ENCODE data around the gene P2RY2. TPM values are rescaled to one million over a fixed set of nuclear protein-coding genes. Genes with fewer than 3 reads are reported as not detected.

P2RY2 gene
- total and polyA plus RNA-seq, 2 donors (not counting 1 experiment from before 2014, with no cell fraction given) = 0.12 to 0.37 TPM

GRCh38 chr11:73213196-73214143 lies 4.6 kb upstream of the P2RY2 start:
- no peak overlapping the region for H2AFZ ChIP-seq (ENCODE audit: insufficient read depth, low read depth, low read length, poor library complexity, severe bottlenecking)
- Mint-ChIP-seq H3K4me3 (no peak overlapping the region), H3K27me3 (peaks cover 6% of the 10 kb centered on the region), H3K9me3 (ENCODE audit: insufficient read depth) (no peaks in the 10 kb centered on the region), H3K4me1 (peaks cover 19% of the 10 kb centered on the region), H3K27ac (no peak overlapping the region)
- no peak overlapping the region for H3K4me3 ChIP-seq (ENCODE audit: control extremely low read depth in 1 of 5, extremely low read depth in 1 of 5, insufficient read depth in 1 of 5, low read depth in 2 of 5, low read length in 4 of 5)
- no peak for TF ChIP-seq CTCF (IDR thresholded peaks at IDR 0.05)
- TF ChIP-seq EZH2 (IDR thresholded peaks at IDR 0.05; ENCODE audit: borderline replicate concordance, insufficient read depth, low read depth, low read length, poor library complexity, severe bottlenecking) = no peak
- H3K79me2 ChIP-seq (ENCODE audit: control insufficient read depth, insufficient read depth, low read length) = no peaks in the 10 kb centered on the region
- POLR2A ChIA-PET = no interaction called here
- no peaks in the 10 kb centered on the region for H3K36me3 ChIP-seq (replicated peaks in 1 of 2; ENCODE audit: control extremely low read depth in 1 of 2, control insufficient read depth in 1 of 2, extremely low read depth in 1 of 2, insufficient read depth in 2 of 2, low read length in 1 of 2)
- no peaks in the 10 kb centered on the region for H4K20me1 ChIP-seq (ENCODE audit: control insufficient read depth, insufficient read depth, low read length, poor library complexity, severe bottlenecking)
- H3K4me2 ChIP-seq (replicated peaks; ENCODE audit: low read depth, low read length, poor library complexity, severe bottlenecking) = no peak overlapping the region
- CTCF ChIA-PET = interaction anchor here (0.8 to 1.7 kb wide), 5 partner anchors 19 to 29 kb away, joined by 3 to 7 read pairs (median 3); no protein-coding TSS in a partner anchor
- no peak overlapping the region for H3K9ac ChIP-seq (ENCODE audit: low read length)
- WGBS (ENCODE audit: insufficient coverage) = 93% methylated on average over 5 of the region's 8 CpGs
- intact Hi-C loops (cut with micrococcal nuclease) = loop anchor here (2.0 kb wide), 1 partner anchor 25 kb away; no protein-coding TSS in a partner anchor
- no peak overlapping the region for H3K27ac ChIP-seq (ENCODE audit: low read length in 2 of 2)
- DNase-seq = no peak
- ATAC-seq (ENCODE audit: low read depth) = no peak
- H3K4me1 ChIP-seq (ENCODE audit: control insufficient read depth in 2 of 2, insufficient read depth in 2 of 2, low read length in 2 of 2) = peaks cover 17 to 21% of the 10 kb centered on the region in 2 donors
- no peaks in the 10 kb centered on the region for H3K9me3 ChIP-seq (ENCODE audit: control extremely low read depth in 1 of 3, control insufficient read depth in 2 of 3, insufficient read depth in 1 of 3, low read length in 2 of 3)
- H3K27me3 ChIP-seq (replicated peaks in 1 of 4; ENCODE audit: control extremely low read depth in 1 of 4, control insufficient read depth in 3 of 4, insufficient read depth in 4 of 4, low read length in 3 of 4) = peaks cover 0 to 18% (median 4%) of the 10 kb centered on the region in 4 experiments

Data from B cell (primary cell).